Colonic mucosa (tissue), 4 donors: ENCODE measurements around the gene MYMK. TPM values are rescaled to one million over a fixed set of nuclear protein-coding genes. Genes with fewer than 3 reads are reported as not detected.

Source experiments
- DNase-seq: peaks from one replicate; pipeline ENCODE4 v3.0.0-alpha.2; 2020
- H3K27ac ChIP-seq: fragments of 200-600 bp; one replicate; pipeline ENCODE4 v1.8.0; 2021
- H3K27me3 ChIP-seq: fragments of 200-600 bp; one replicate; pipeline ENCODE4 v1.8.0; 2021
- H3K36me3 ChIP-seq: fragments of 200-600 bp; one replicate; pipeline ENCODE4 v1.8.0; 2021
- H3K4me1 ChIP-seq: fragments of 200-600 bp; one replicate; pipeline ENCODE4 v1.8.0; 2021; ENCODE audit warnings: mild to moderate bottlenecking
- H3K4me3 ChIP-seq: fragments of 200-600 bp; one replicate; pipeline ENCODE4 v1.8.0; 2021
- H3K9ac ChIP-seq, 2 donors: one replicate each; pipeline ENCODE4 v1.7.0; 2013; ENCODE audit warnings: control low read depth in 2 of 2, low read depth in 2 of 2, low read length in 2 of 2
- H3K9me3 ChIP-seq: fragments of 200-600 bp; one replicate; pipeline ENCODE4 v1.8.0; 2021
- intact Hi-C: fragments of 100-400 bp; cut with DNase I; formaldehyde crosslinking; loops from one replicate; pipeline ENCODE4 v1.14.1; 2022
- total RNA-seq, 2 donors: library from RNA; stranded (reverse); fragmentation: NEBNext Ultra II Directional in 1 of 2; extraction: Animal tissue kit (Norgen Biotek cat#: 25700) in 1 of 2; gene quantifications; one replicate each; pipeline ENCODE4 v1.2.1, GENCODE V29; 2021
- TF ChIP-seq, protein P1 (sequence below): fragments of 200-600 bp; IDR thresholded peaks from one replicate; pipeline ENCODE4 v1.8.0; 2022; ENCODE audit warnings: antibody characterized with exemption, mild to moderate bottlenecking
- donor health status: healthy.
- donor health status: DM: no; HTN: no; CAD: no.
- donor health status: DM: no; HTN: no; CAD: no.

The MYMK gene
- total RNA-seq, 2 donors from 2014 or later: not detected

DNA sequence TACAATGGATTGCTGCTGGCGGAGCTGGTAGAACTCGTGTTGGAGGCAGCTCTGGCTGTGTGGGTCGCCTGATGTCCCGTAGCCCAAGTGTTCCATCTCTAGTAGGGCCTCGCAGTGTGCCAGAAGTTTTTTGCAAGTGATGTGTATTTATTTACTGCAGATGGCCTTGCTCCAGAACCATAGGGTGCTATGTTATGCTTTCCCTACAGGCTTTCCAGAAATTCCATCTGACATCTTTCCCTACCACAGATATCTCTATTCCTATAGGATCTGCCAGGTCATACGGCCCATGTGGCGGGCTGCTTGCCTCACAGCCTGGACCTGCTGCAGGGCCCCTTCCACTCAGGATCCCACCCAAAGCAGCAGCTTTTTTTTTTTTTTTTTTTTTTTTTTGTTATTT lies 26.7 kb upstream of the MYMK start:
- Histone ChIP-seq H3K9ac (no peak overlapping the region), H3K9me3 (no peaks in the 10 kb centered on the region), H3K4me3 (no peak overlapping the region), H3K36me3 (no peaks in the 10 kb centered on the region), H3K27ac (no peak overlapping the region), H3K27me3 (no peaks in the 10 kb centered on the region), H3K4me1 (no peaks in the 10 kb centered on the region)
- TF ChIP-seq, protein P1, sequence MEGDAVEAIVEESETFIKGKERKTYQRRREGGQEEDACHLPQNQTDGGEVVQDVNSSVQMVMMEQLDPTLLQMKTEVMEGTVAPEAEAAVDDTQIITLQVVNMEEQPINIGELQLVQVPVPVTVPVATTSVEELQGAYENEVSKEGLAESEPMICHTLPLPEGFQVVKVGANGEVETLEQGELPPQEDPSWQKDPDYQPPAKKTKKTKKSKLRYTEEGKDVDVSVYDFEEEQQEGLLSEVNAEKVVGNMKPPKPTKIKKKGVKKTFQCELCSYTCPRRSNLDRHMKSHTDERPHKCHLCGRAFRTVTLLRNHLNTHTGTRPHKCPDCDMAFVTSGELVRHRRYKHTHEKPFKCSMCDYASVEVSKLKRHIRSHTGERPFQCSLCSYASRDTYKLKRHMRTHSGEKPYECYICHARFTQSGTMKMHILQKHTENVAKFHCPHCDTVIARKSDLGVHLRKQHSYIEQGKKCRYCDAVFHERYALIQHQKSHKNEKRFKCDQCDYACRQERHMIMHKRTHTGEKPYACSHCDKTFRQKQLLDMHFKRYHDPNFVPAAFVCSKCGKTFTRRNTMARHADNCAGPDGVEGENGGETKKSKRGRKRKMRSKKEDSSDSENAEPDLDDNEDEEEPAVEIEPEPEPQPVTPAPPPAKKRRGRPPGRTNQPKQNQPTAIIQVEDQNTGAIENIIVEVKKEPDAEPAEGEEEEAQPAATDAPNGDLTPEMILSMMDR: no peak
- DNase-seq: no peak
- intact Hi-C loops: no loop called here

GRCh38 chr9:133547116-133547515 lies 22.4 kb upstream of the MYMK start:
- no peaks in the 10 kb centered on the region for H3K4me1 ChIP-seq
- no peak for DNase-seq
- TF ChIP-seq, protein P1: no peak
- H3K27me3 ChIP-seq: no peaks in the 10 kb centered on the region
- H3K9me3 ChIP-seq: no peaks in the 10 kb centered on the region
- intact Hi-C loops: no loop called here
- no peak overlapping the region for H3K9ac ChIP-seq
- H3K4me3 ChIP-seq: no peak overlapping the region
- no peaks in the 10 kb centered on the region for H3K36me3 ChIP-seq
- H3K27ac ChIP-seq: no peak overlapping the region

- H3K9me3 ChIP-seq: no peaks in the 10 kb centered on the region
- no peak for DNase-seq
- no peaks in the 10 kb centered on the region for H3K4me1 ChIP-seq
- no peak overlapping the region for H3K4me3 ChIP-seq
- no peak overlapping the region for H3K27ac ChIP-seq
- TF ChIP-seq, protein P1: no peak
- no peaks in the 10 kb centered on the region for H3K36me3 ChIP-seq
- intact Hi-C loops: no loop called here
- H3K9ac ChIP-seq: no peak overlapping the region
- H3K27me3 ChIP-seq: no peaks in the 10 kb centered on the region
Measured at GRCh38 chr9:133546287-133546680, 21.5 kb upstream of the MYMK start.

- Histone ChIP-seq H3K4me3 (no peak overlapping the region), H3K9ac (no peak overlapping the region), H3K4me1 (no peaks in the 10 kb centered on the region), H3K36me3 (no peaks in the 10 kb centered on the region), H3K27me3 (no peaks in the 10 kb centered on the region), H3K27ac (no peak overlapping the region), H3K9me3 (no peaks in the 10 kb centered on the region)
- TF ChIP-seq, protein P1: no peak
- no peak for DNase-seq
- intact Hi-C loops: no loop called here
Measured at GRCh38 chr9:133545494-133546286, 20.9 kb upstream of the MYMK start.

DNA sequence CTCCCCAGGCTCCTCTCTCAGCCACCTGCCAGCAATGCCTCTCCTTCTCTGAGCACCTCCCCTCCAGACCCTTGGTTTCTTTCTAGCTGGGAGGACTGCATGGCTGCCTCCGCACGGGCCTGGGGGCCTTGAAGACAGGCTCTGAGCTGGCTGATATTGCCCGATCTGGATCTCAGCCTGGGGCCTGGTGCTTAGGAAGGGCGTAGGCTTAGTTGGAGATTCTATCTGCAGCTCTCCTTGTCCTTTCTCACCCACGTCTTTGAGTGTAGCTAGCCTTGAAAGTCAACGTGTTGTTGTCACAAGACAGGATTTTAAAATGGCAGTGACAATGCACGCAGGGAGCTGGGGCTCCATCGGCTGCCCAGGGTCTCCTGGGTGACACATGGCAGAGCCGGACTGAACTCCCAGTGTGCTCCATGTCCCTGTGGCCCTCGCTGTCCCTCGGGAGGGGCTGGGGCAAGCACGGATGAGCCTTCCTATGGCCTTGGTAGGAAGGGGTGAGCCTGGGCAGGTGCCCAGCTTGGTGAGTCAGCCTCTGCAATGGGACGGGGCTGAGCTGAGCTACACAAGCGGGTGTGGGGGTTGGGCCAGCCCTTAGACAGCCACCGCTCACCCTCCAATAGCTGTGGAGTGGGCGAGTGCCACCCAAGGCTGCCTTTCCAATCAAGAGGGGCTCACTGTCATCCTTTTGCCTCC lies 19.2 kb upstream of the MYMK start:
- no peaks in the 10 kb centered on the region for H3K27me3 ChIP-seq
- H3K9ac ChIP-seq: no peak overlapping the region
- H3K9me3 ChIP-seq: no peaks in the 10 kb centered on the region
- no peak for DNase-seq
- intact Hi-C loops: no loop called here
- H3K36me3 ChIP-seq: no peaks in the 10 kb centered on the region
- TF ChIP-seq, protein P1: no peak
- no peak overlapping the region for H3K4me3 ChIP-seq
- no peaks in the 10 kb centered on the region for H3K4me1 ChIP-seq
- H3K27ac ChIP-seq: no peak overlapping the region
